OCI-LY3 (cell line): ENCODE data around the gene FADS3.

Experiments
- CTCF ChIP-seq: fragments of 200-600, 300-600 bp; sonication (generic); IDR thresholded peaks from 2 replicates; pipeline ENCODE4 v1.5.1; 2014; ENCODE audit warnings: antibody characterized with exemption, low read length, low read depth
- EZH2phosphoT487 ChIP-seq: fragments of 200-600 bp; shearing (Covaris generic); IDR thresholded peaks from 2 replicates; pipeline ENCODE4 v1.6.1; 2018; ENCODE audit warnings: antibody characterized with exemption, mixed run types, low read depth

- TF ChIP-seq CTCF (no peak), EZH2phosphoT487 (no peak)
These were observed 36.2 kb downstream of the FADS3 start for GRCh38 chr11:61854966-61855714.
